H9 (cell line): ENCODE data around the gene ZNF776. TPM values are rescaled to one million over a fixed set of nuclear protein-coding genes. Genes with fewer than 3 reads are reported as not detected.

Experiments used
- DNase-seq: peaks from one replicate; pipeline ENCODE4 v3.0.0-alpha.2; 2017
- H2AFZ ChIP-seq: one replicate; pipeline ENCODE4 v1.6.1; 2013; ENCODE audit warnings: mild to moderate bottlenecking, low read length, control low read depth, moderate library complexity
- H2AK5ac ChIP-seq: 2 replicates; pipeline ENCODE4 v1.6.1; 2013; ENCODE audit warnings: low read length, control low read depth, mixed read lengths; ENCODE audit not compliant: insufficient read length
- H2BK120ac ChIP-seq: one replicate; pipeline ENCODE4 v1.6.1; 2013; ENCODE audit warnings: low read depth, mild to moderate bottlenecking, low read length, control low read depth, inconsistent platforms; ENCODE audit not compliant: poor library complexity, severe bottlenecking
- H2BK12ac ChIP-seq: 2 replicates; pipeline ENCODE4 v1.6.1; 2013; ENCODE audit warnings: low read length, control low read depth, mixed read lengths, low read depth; ENCODE audit not compliant: insufficient read length
- H2BK15ac ChIP-seq: 2 replicates; pipeline ENCODE4 v1.6.1; 2013; ENCODE audit warnings: low read depth, low read length, control low read depth
- H2BK20ac ChIP-seq: one replicate; pipeline ENCODE4 v1.6.1; 2013; ENCODE audit warnings: low read depth, mild to moderate bottlenecking, low read length, control low read depth, inconsistent platforms; ENCODE audit not compliant: poor library complexity, severe bottlenecking
- H2BK5ac ChIP-seq: 2 replicates; pipeline ENCODE4 v1.6.1; 2013; ENCODE audit warnings: low read length, control low read depth, mixed read lengths; ENCODE audit not compliant: insufficient read length
- H3K14ac ChIP-seq: 2 replicates; pipeline ENCODE4 v1.6.1; 2013; ENCODE audit warnings: low read length, control low read depth; ENCODE audit not compliant: insufficient read depth
- H3K18ac ChIP-seq: 2 replicates; pipeline ENCODE4 v1.6.1; 2013; ENCODE audit warnings: low read depth, mild to moderate bottlenecking, mixed read lengths, low read length, control low read depth; ENCODE audit not compliant: insufficient read length
- H3K23ac ChIP-seq: 2 replicates; pipeline ENCODE4 v1.6.1; 2013; ENCODE audit warnings: low read length, control low read depth, mixed read lengths, low read depth; ENCODE audit not compliant: insufficient read length
- H3K23me2 ChIP-seq: 2 replicates; pipeline ENCODE4 v1.6.1; 2013; ENCODE audit warnings: low read depth, mild to moderate bottlenecking, mixed read lengths, low read length, control low read depth; ENCODE audit not compliant: insufficient read length, poor library complexity, severe bottlenecking
- H3K27ac ChIP-seq: 2 replicates; pipeline ENCODE4 v1.5.1; 2013; ENCODE audit warnings: low read length, control low read depth, mixed read lengths, low read depth; ENCODE audit not compliant: insufficient read length
- H3K27me3 ChIP-seq: 2 replicates; pipeline ENCODE4 v1.6.1; 2013; ENCODE audit warnings: low read length, control low read depth, inconsistent platforms; ENCODE audit not compliant: insufficient read depth
- H3K4ac ChIP-seq: 2 replicates; pipeline ENCODE4 v1.6.1; 2013; ENCODE audit warnings: low read depth, mild to moderate bottlenecking, control low read depth, inconsistent platforms, low read length, moderate library complexity
- H3K4me1 ChIP-seq: 2 replicates; pipeline ENCODE4 v1.6.1; 2013; ENCODE audit warnings: low read length, control low read depth, inconsistent platforms; ENCODE audit not compliant: insufficient read depth
- H3K4me2 ChIP-seq: 2 replicates; pipeline ENCODE4 v1.6.1; 2013; ENCODE audit warnings: low read length, control low read depth, mixed read lengths; ENCODE audit not compliant: insufficient read length, insufficient read depth
- H3K56ac ChIP-seq: 2 replicates; pipeline ENCODE4 v1.6.1; 2013; ENCODE audit warnings: low read depth, mild to moderate bottlenecking, mixed read lengths, low read length, control low read depth; ENCODE audit not compliant: insufficient read length
- H3K79me1 ChIP-seq: 2 replicates; pipeline ENCODE4 v1.6.1; 2013; ENCODE audit warnings: low read depth, mild to moderate bottlenecking, moderate library complexity, low read length, control low read depth, inconsistent platforms; ENCODE audit not compliant: insufficient read depth, poor library complexity, severe bottlenecking
- H3K79me2 ChIP-seq: 2 replicates; pipeline ENCODE4 v1.6.1; 2013; ENCODE audit warnings: low read length, control low read depth, inconsistent platforms; ENCODE audit not compliant: insufficient read depth
- H3K9ac ChIP-seq: 2 replicates; pipeline ENCODE4 v1.6.1; 2013; ENCODE audit warnings: low read length, control low read depth, mixed read lengths; ENCODE audit not compliant: insufficient read length; ENCODE audit errors: extremely low read depth
- H3K9me3 ChIP-seq: one replicate; pipeline ENCODE4 v1.6.1; 2013; ENCODE audit warnings: low read depth, low read length, inconsistent platforms; ENCODE audit not compliant: control insufficient read depth
- H3T11ph ChIP-seq: one replicate; pipeline ENCODE4 v1.6.1; 2013; ENCODE audit warnings: mild to moderate bottlenecking, low read length, control low read depth, inconsistent platforms
- H4K20me1 ChIP-seq: one replicate; pipeline ENCODE4 v1.6.1; 2013; ENCODE audit not compliant: control insufficient read depth, insufficient read length, insufficient read depth
- H4K5ac ChIP-seq: 2 replicates; pipeline ENCODE4 v1.6.1; 2013; ENCODE audit warnings: low read depth, mild to moderate bottlenecking, mixed read lengths, low read length, control low read depth; ENCODE audit not compliant: insufficient read length
- H4K8ac ChIP-seq: replicated peaks from 2 replicates; pipeline ENCODE4 v1.6.1; 2013; ENCODE audit warnings: low read length, control low read depth, mixed read lengths, low read depth; ENCODE audit not compliant: insufficient read length
- H4K91ac ChIP-seq: 2 replicates; pipeline ENCODE4 v1.6.1; 2013; ENCODE audit warnings: low read depth, mild to moderate bottlenecking, moderate library complexity, mixed read lengths, low read length, control low read depth; ENCODE audit not compliant: insufficient read length
- H3K27ac Mint-ChIP-seq, 3 experiments: 2 replicates in 2 of 3; 3 replicates in 1 of 3; pipeline ENCODE4 v1.8.0; 2020 to 2021; ENCODE audit warnings: mixed read lengths in 3 of 3, mild to moderate bottlenecking in 1 of 3, moderate library complexity in 1 of 3
- H3K27me3 Mint-ChIP-seq: 2 replicates; pipeline ENCODE4 v1.8.0; 2021; ENCODE audit warnings: low read depth, mild to moderate bottlenecking, moderate library complexity, mixed read lengths
- H3K36me3 Mint-ChIP-seq, 3 experiments: 2 replicates in 2 of 3; 3 replicates in 1 of 3; pipeline ENCODE4 v1.8.0; 2020 to 2021; ENCODE audit warnings: low read depth in 3 of 3, mixed read lengths in 3 of 3; ENCODE audit not compliant: insufficient read depth in 1 of 3
- H3K4me1 Mint-ChIP-seq, 2 experiments: 2 replicates each; pipeline ENCODE4 v1.8.0; 2020; ENCODE audit warnings: mixed read lengths in 2 of 2
- H3K4me3 Mint-ChIP-seq, 2 experiments: 2 replicates in 1 of 2; 3 replicates in 1 of 2; pipeline ENCODE4 v1.8.0; 2020 to 2021; ENCODE audit warnings: mild to moderate bottlenecking in 2 of 2, mixed read lengths in 2 of 2, moderate library complexity in 1 of 2
- H3K9me3 Mint-ChIP-seq, 2 experiments: 2 replicates in 1 of 2; 3 replicates in 1 of 2; pipeline ENCODE4 v1.8.0; 2020; ENCODE audit warnings: mild to moderate bottlenecking in 2 of 2, mixed read lengths in 2 of 2, moderate library complexity in 1 of 2
- CTCF ChIP-seq: fragments of 200-600 bp; sonication (generic); conservative IDR thresholded peaks from 3 replicates; pipeline ENCODE4 v1.8.0; 2021; ENCODE audit warnings: antibody characterized with exemption, mild to moderate bottlenecking
- WGBS: extraction: QIAGEN DNeasy Blood & Tissue Kit; methylation state at CpG from one replicate; pipeline ENCODE4 v1.1.7; 2013; ENCODE audit warnings: missing lambda C conversion rate, low lambda C conversion rate, mixed read lengths; ENCODE audit not compliant: insufficient read length; ENCODE audit errors: extremely low coverage; 5-methylcytosine and 5-hydroxymethylcytosine counted together
- total RNA-seq: library from RNA; stranded (reverse); gene quantifications from 2 replicates; pipeline ENCODE4 v1.2.1, GENCODE V29; 2021

Gene ZNF776
- total RNA-seq, 1 experiment from 2014 or later, result 19.7 TPM

GRCh38 chr19:57779220-57779845 is 32.7 kb downstream of the ZNF776 start:
- Histone ChIP-seq H4K91ac (no peak overlapping the region), H3T11ph (no peak overlapping the region), H3K79me1 (no peaks in the 10 kb centered on the region), H3K9me3 (no peaks in the 10 kb centered on the region), H2BK15ac (no peak overlapping the region), H3K18ac (no peak overlapping the region), H3K4me2 (no peak overlapping the region), H2AK5ac (no peak overlapping the region), H3K23ac (no peak overlapping the region), H3K4me1 (no peaks in the 10 kb centered on the region), H2BK120ac (no peak overlapping the region), H3K79me2 (peaks cover 14% of the 10 kb centered on the region; the same call in 1 of the 2 replicates), H3K56ac (no peak overlapping the region), H2BK12ac (no peak overlapping the region), H4K20me1 (no peaks in the 10 kb centered on the region), H3K27ac (no peak overlapping the region), H3K9ac (no peak overlapping the region), H2BK5ac (no peak overlapping the region), H3K23me2 (no peaks in the 10 kb centered on the region), H2BK20ac (no peak overlapping the region), H2AFZ (no peak overlapping the region), H3K27me3 (no peaks in the 10 kb centered on the region), H3K4ac (no peak overlapping the region), H3K14ac (no peak overlapping the region), H4K8ac (no peak overlapping the region), H4K5ac (no peak overlapping the region)
- Mint-ChIP-seq H3K4me3 (no peak overlapping the region), H3K27me3 (no peaks in the 10 kb centered on the region), H3K4me1 (no peaks in the 10 kb centered on the region), H3K9me3 (peaks cover 0 to 4% of the 10 kb centered on the region in 2 experiments; a peak in 2 of 5 replicates), H3K36me3 (peaks cover 48 to 65% (median 55%) of the 10 kb centered on the region in 3 experiments), H3K27ac (no peak overlapping the region)
- no peak for DNase-seq
- TF ChIP-seq CTCF, result no peak
- no CpG with 5 or more reads among the region's 10 CpGs for WGBS
